Tibial nerve (tissue), 4 donors: Measurements from ENCODE around the gene COL9A3.

Experiments used
- CTCF ChIP-seq, 5 experiments: fragments of 200-600 bp in 3 of 5; fragments of 450-650 bp in 2 of 5; sonication (generic) in 3 of 5; IDR thresholded peaks; one replicate each; pipeline ENCODE4 v1.5.1; 2016 to 2019; ENCODE audit warnings: antibody characterized with exemption in 5 of 5, mild to moderate bottlenecking in 3 of 5, moderate library complexity in 2 of 5
- EP300 ChIP-seq, 2 donors: sonication (generic); formaldehyde crosslinking; IDR thresholded peaks; one replicate each; pipeline ENCODE4 v1.6.1; 2017; ENCODE audit warnings: antibody characterized with exemption in 2 of 2, mild to moderate bottlenecking in 1 of 2
- POLR2A ChIP-seq, 2 donors: fragments of 450-650 bp; IDR thresholded peaks; one replicate each; pipeline ENCODE4 v1.6.1; 2017; ENCODE audit warnings: antibody characterized with exemption in 2 of 2, mild to moderate bottlenecking in 2 of 2, moderate library complexity in 2 of 2

DNA sequence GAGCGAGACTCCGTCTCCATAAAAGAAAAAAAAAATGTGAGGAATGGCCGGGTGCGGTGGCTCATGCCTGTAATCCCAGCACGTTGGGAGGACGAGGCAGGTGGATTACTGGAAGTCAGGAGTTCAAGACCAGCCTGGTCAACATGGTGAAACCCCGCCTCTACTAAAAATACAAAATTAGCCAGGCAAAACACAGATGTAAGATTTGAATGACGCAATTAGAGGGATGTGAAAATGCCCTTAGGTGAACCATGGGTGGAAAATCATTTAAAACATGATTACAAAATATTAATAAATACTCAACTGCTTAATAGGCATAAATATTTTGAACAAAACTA lies 20.9 kb downstream of the COL9A3 start:
- no peak for TF ChIP-seq CTCF (IDR thresholded peaks at IDR 0.05)
- TF ChIP-seq EP300 (IDR thresholded peaks at IDR 0.05), result peak in 1 of 2 donors; percentile 42
- TF ChIP-seq POLR2A (IDR thresholded peaks at IDR 0.05), result no peak
